Large intestine (tissue), 12 donors: ENCODE measurements around the gene PPP1R18. TPM values are rescaled to one million over a fixed set of nuclear protein-coding genes. Genes with fewer than 3 reads are reported as not detected.
A peak's percentile ranks its signal among the peaks of the same experiment; 100 is the strongest.

ENCODE experiments used
- DNase-seq, 2 donors: peaks; one replicate each; pipeline versions ENCODE4 v3.0.0 to v3.0.0-alpha.2; 2013
- H3K27ac ChIP-seq: one replicate; pipeline ENCODE4 v1.5.1; 2013; ENCODE audit warnings: low read length
- H3K27me3 ChIP-seq: 2 replicates; pipeline ENCODE4 v1.6.1; 2013; ENCODE audit warnings: low read length; ENCODE audit not compliant: control insufficient read depth, insufficient read depth
- H3K36me3 ChIP-seq: 2 replicates; pipeline ENCODE4 v1.6.1; 2013; ENCODE audit warnings: low read length; ENCODE audit not compliant: control insufficient read depth, insufficient read depth
- H3K4me1 ChIP-seq: one replicate; pipeline ENCODE4 v1.6.1; 2013; ENCODE audit warnings: low read length; ENCODE audit not compliant: control insufficient read depth, insufficient read depth
- H3K4me3 ChIP-seq: one replicate; pipeline ENCODE4 v1.5.1; 2013; ENCODE audit warnings: low read length
- H3K9me3 ChIP-seq: one replicate; pipeline ENCODE4 v1.6.1; 2013; ENCODE audit warnings: mild to moderate bottlenecking, low read depth, low read length, moderate library complexity; ENCODE audit not compliant: control insufficient read depth
- WGBS: methylation state at CpG from one replicate; pipeline ENCODE4 v1.1.5; 2013; ENCODE audit warnings: low lambda C conversion rate; ENCODE audit not compliant: insufficient coverage; 5-methylcytosine and 5-hydroxymethylcytosine counted together
- long read RNA-seq, 11 donors: transcript quantifications; one replicate each; lab custom pipeline, GENCODE V29; 2026
- polyA plus RNA-seq: library from polyadenylated mRNA; unstranded; fragments of 120-200 nt; gene quantifications from one replicate; pipeline ENCODE4 v1.2.1, GENCODE V29; 2013

PPP1R18 gene, protein sequence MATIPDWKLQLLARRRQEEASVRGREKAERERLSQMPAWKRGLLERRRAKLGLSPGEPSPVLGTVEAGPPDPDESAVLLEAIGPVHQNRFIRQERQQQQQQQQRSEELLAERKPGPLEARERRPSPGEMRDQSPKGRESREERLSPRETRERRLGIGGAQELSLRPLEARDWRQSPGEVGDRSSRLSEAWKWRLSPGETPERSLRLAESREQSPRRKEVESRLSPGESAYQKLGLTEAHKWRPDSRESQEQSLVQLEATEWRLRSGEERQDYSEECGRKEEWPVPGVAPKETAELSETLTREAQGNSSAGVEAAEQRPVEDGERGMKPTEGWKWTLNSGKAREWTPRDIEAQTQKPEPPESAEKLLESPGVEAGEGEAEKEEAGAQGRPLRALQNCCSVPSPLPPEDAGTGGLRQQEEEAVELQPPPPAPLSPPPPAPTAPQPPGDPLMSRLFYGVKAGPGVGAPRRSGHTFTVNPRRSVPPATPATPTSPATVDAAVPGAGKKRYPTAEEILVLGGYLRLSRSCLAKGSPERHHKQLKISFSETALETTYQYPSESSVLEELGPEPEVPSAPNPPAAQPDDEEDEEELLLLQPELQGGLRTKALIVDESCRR
- polyA plus RNA-seq: 23.0 TPM
- long read RNA-seq, donor 1, partial matches to known transcripts: 0 of 4 reads
- long read RNA-seq, donor 1, other reads (novel, unspliced or antisense): 0 of 4 reads
- long read RNA-seq, donor 2, transcript PPP1R18-206 (3 exons, 1,448 nt): major isoform, 10 of 10 reads
- long read RNA-seq, donor 2, partial matches to known transcripts: 0 of 10 reads
- long read RNA-seq, donor 2, other reads (novel, unspliced or antisense): 0 of 10 reads
- long read RNA-seq, donor 3, transcript PPP1R18-206 (3 exons, 1,448 nt): major isoform, 11 of 12 reads
- long read RNA-seq, donor 3, partial matches to known transcripts: 0 of 12 reads
- long read RNA-seq, donor 3, other reads (novel, unspliced or antisense): 0 of 12 reads
- long read RNA-seq, donor 4: 0 reads
- long read RNA-seq, donor 5, transcript PPP1R18-206 (3 exons, 1,448 nt): major isoform, 5 of 7 reads
- long read RNA-seq, donor 5, partial matches to known transcripts: 0 of 7 reads
- long read RNA-seq, donor 5, other reads (novel, unspliced or antisense): 0 of 7 reads
- long read RNA-seq, donor 6, transcript PPP1R18-206 (3 exons, 1,448 nt): major isoform, 10 of 10 reads
- long read RNA-seq, donor 6, partial matches to known transcripts: 0 of 10 reads
- long read RNA-seq, donor 6, other reads (novel, unspliced or antisense): 0 of 10 reads
- long read RNA-seq, donor 7, transcript PPP1R18-206 (3 exons, 1,448 nt): major isoform, 7 of 8 reads
- long read RNA-seq, donor 7, partial matches to known transcripts: 0 of 8 reads
- long read RNA-seq, donor 7, other reads (novel, unspliced or antisense): 0 of 8 reads
- long read RNA-seq, donor 8, partial matches to known transcripts: 6 of 10 reads
- long read RNA-seq, donor 8, other reads (novel, unspliced or antisense): 0 of 10 reads
- long read RNA-seq, donor 9, partial matches to known transcripts: 0 of 3 reads
- long read RNA-seq, donor 9, other reads (novel, unspliced or antisense): 0 of 3 reads
- long read RNA-seq, donor 10, transcript PPP1R18-206 (3 exons, 1,448 nt): major isoform, 5 of 5 reads
- long read RNA-seq, donor 10, partial matches to known transcripts: 0 of 5 reads
- long read RNA-seq, donor 10, other reads (novel, unspliced or antisense): 0 of 5 reads
- long read RNA-seq, donor 11, transcript PPP1R18-206 (3 exons, 1,448 nt): major isoform, 8 of 8 reads
- long read RNA-seq, donor 11, partial matches to known transcripts: 0 of 8 reads
- long read RNA-seq, donor 11, other reads (novel, unspliced or antisense): 0 of 8 reads

DNA sequence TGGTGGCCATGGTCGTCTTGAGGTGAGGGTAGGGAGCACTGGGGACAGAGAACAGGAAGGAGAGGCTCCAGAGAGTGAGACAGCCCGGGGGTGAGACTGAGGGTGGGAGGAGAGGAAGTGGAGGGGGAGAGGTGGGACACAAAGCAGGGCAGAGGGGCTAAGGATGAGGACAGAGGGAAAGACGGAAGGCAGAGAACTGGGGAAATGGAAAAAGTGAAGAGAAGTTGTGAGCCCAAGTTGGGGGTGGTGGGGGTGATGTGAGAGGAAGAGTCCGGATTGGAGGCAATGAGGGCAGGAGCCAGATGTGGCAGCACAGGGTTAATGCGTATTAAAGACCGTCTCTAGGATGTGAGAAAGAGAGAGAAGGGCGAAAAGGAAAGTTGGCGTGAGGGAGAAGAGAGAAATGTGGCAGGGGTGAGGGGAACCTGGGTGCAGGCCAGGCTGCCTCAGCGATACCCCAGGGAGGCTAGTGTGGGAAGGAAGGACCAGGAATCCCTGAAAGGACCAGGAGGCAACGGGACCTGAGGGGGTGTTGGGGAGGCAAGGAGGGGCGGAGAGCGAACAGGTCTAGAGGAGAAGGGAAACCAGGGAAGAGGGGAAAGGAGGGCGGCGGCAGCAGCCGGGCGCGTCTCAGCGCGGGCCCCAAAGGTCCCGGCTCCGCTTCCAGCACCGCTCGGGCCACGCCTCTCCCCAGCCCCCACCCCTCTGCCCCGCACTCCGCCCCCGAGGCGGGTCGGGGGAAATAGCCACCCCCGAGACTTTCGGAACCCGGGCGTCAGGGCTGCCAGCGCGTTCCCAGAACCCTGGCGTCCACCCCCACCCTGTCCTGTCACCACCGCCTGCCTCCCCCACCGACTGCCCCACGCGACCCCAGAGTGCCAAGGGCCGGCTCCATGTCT, at the start of gene PPP1R18:
Gene PPP1R18 (minus strand): TSS at position 637 of the 899 bp plus-strand sequence. CDS start 627 bp downstream, at position 10.
- H3K4me1 ChIP-seq: peaks cover 20% of the 10 kb centered on the region
- H3K36me3 ChIP-seq: no peaks in the 10 kb centered on the region
- peak within 1 kb of the TSS; percentile 85 for H3K4me3 ChIP-seq
- peaks cover 5% of the 10 kb centered on the region for H3K27me3 ChIP-seq
- DNase-seq: peak in 1 of 2 donors; percentile 50
- peaks cover 7% of the 10 kb centered on the region for H3K9me3 ChIP-seq
- WGBS: 40% methylated on average over 6 of the region's 41 CpGs
- peak within 1 kb of the TSS; percentile 93 for H3K27ac ChIP-seq

DNA sequence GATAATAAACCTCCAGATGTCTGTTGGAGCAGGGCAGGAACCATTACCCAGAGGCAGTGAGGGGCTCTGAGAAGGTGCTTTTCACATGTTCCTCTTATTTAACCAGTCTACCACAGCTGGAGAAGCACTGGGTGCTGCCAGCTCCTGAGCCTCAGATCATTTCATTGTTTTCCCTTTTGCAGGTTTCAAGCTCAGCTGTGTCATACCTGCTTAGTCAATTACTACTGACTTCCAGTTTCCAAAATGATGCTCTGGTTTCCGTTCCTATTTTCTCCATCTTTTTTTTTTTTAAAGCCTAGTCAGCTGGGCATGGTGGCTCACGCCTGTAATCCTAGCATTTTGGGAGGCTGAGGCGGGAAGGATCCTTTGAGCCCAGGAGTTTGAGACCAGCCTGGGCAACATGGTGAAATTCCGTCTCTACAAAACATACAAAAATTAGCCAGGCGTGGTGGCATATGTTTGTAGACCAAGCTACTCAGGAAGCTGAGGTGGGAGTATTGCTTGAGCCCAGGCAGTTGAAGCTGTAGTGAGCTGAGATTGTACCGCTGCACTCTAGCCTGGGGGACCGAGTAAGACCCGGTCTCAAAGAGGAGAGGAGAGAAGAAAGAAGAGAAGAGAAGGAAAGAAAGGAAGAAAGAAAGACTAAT, 49.3 kb upstream of the PPP1R18 start:
- no peak overlapping the region for H3K4me3 ChIP-seq
- H3K27me3 ChIP-seq: no peaks in the 10 kb centered on the region
- 81% methylated on average over 4 of the region's 8 CpGs for WGBS
- no peaks in the 10 kb centered on the region for H3K9me3 ChIP-seq
- no peaks in the 10 kb centered on the region for H3K4me1 ChIP-seq
- peaks cover 75% of the 10 kb centered on the region for H3K36me3 ChIP-seq
- DNase-seq: no peak
- H3K27ac ChIP-seq: no peak overlapping the region

DNA sequence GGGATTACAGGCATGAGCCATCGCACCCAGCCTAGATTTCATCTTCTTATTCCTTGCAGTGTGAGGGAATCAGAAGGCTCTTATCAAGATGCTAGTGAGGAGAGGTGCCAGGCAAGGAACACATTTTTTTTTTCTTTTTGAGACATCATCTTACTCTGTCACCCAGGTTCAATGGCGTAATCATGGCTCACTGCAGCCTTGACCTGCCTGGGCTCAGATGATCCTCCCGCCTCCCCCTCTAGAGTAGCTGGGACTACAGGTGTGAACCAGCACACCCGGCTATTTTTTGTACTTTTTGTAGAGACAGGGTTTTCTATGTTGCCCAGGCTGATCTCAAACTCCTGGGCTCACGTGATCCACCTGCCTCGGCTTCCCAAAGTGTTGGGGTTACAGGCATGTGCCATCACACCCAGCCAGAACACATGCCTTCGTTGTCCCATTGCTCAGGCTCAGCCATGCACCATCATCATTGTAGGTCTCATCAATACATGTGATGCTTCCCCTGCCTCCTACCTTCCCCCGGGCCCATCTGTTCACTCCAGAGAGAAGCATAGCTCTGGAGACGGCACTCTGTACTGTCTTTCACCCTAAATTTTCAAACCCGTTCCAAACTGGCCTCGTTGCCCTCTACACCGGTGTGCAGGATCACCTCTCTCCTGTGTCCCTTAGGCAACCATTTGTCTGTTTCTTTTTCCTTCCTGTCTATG, 45.9 kb upstream of the PPP1R18 start:
- no peak overlapping the region for H3K4me3 ChIP-seq
- H3K27me3 ChIP-seq: no peaks in the 10 kb centered on the region
- H3K27ac ChIP-seq: no peak overlapping the region
- DNase-seq: no peak
- no peaks in the 10 kb centered on the region for H3K9me3 ChIP-seq
- peaks cover 74% of the 10 kb centered on the region for H3K36me3 ChIP-seq
- H3K4me1 ChIP-seq: peaks cover 7% of the 10 kb centered on the region
- WGBS: 97% methylated on average over 4 of the region's 12 CpGs

- Histone ChIP-seq H3K27ac (no peak overlapping the region), H3K36me3 (peaks cover 71% of the 10 kb centered on the region), H3K4me1 (peaks cover 7% of the 10 kb centered on the region), H3K27me3 (no peaks in the 10 kb centered on the region), H3K9me3 (no peaks in the 10 kb centered on the region), H3K4me3 (no peak overlapping the region)
- peak; percentile 78 to 85 for DNase-seq
- WGBS: no CpG with 5 or more reads among the region's 30 CpGs
Observed at GRCh38 chr6:30730601-30731435, 44.4 kb upstream of the PPP1R18 start.

- no CpG with 5 or more reads among the region's 7 CpGs for WGBS
- no peaks in the 10 kb centered on the region for H3K9me3 ChIP-seq
- peaks cover 7% of the 10 kb centered on the region for H3K4me1 ChIP-seq
- peaks cover 79% of the 10 kb centered on the region for H3K36me3 ChIP-seq
- no peak overlapping the region for H3K4me3 ChIP-seq
- no peak for DNase-seq
- no peaks in the 10 kb centered on the region for H3K27me3 ChIP-seq
- H3K27ac ChIP-seq: no peak overlapping the region
Observed at GRCh38 chr6:30727920-30728553, 41.6 kb upstream of the PPP1R18 start.

DNA sequence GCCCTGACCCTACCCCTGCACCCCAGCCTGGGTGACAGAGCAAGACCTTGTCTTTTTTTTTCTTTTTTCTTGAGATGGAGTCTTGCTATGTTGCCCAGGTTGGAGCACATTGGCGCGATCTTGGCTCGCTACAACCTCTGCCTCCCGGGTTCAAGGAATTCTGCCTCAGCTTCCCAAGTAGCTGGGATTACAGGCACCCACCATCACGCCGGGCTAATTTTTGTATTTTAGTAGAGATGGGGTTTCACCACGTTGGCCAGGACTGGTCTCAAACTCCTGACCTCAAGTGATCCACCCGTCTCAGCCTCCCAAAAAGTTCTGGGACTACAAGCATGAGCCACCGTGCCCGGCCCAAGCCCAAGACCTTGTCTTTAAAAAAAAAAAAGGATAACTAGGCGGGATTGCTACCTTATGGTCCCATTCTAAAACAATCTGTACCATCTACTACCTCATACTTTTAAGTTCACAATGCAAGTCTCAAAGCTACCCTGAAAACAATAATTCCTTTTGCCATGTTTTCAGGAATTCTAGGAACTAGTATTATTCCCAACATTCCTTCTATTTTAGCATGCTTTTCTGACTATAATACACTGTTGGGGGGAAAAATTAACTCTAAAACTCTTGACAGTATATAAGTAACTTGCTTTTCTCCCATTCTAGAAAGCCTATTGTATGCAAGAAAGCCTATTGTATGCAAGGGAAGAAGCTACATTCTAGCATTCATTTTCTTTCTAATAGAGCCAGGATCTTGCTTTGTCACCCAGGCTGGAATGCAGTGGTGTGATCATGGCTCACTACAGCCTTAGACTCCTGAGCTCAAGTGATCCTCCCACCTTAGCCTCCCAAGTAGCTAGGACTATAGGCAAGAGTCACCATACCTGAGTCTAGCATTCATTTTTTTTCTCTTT, 40.3 kb upstream of the PPP1R18 start:
- DNase-seq: no peak
- peaks cover 77% of the 10 kb centered on the region for H3K36me3 ChIP-seq
- H3K27me3 ChIP-seq: no peaks in the 10 kb centered on the region
- peaks cover 10% of the 10 kb centered on the region for H3K4me1 ChIP-seq
- H3K27ac ChIP-seq: no peak overlapping the region
- WGBS: no CpG with 5 or more reads among the region's 11 CpGs
- H3K9me3 ChIP-seq: no peaks in the 10 kb centered on the region
- no peak overlapping the region for H3K4me3 ChIP-seq
